Astrocyte of the spinal cord (primary cell): ENCODE measurements around the gene RNF17.
"Not testable (repeated sequence)": the region's sequence is repeated elsewhere in the genome, so short reads cannot be mapped to it uniquely, and the experiment has no call there.

Source experiments
- DNase-seq: peaks from one replicate; pipeline ENCODE4 v3.0.0; 2011; ENCODE audit warnings: low read depth, low spot score
- H3K4me3 ChIP-seq: 2 replicates; pipeline ENCODE4 v1.5.1; 2011; ENCODE audit warnings: low read depth, mild to moderate bottlenecking, low read length, moderate library complexity
- in situ Hi-C: cut with HindIII; loops from 2 replicates; pipeline ENCODE4 v1.10.0; 2017; ENCODE audit warnings: low sequenced_read_pairs
- TF ChIP-seq, protein P1 (sequence below): IDR thresholded peaks from 2 replicates; pipeline ENCODE4 v1.5.1; 2012; ENCODE audit warnings: low read depth, mild to moderate bottlenecking, low read length, inconsistent platforms

RNF17 gene

DNA sequence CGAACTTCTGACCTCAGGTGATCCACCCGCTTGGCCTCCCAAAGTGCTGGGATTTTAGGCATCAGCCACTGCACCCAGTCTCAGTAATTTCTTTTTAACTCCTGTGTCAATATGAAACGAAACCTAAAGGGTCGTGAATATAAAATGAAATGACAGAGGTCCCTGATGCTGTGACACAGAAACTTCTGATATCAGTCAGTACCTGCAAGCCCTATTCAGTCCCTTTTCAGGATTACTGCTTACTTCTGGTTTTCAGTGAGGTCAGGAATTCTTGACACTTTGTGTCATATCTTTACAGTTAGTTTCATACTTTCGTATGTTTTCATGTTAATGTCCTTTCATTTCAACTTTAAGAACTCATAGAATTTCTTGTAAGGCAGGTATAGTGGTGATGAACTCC lies 58.7 kb downstream of the RNF17 start:
- DNase-seq, result no peak
- in situ Hi-C loops, result no loop called here
- TF ChIP-seq, protein P1, sequence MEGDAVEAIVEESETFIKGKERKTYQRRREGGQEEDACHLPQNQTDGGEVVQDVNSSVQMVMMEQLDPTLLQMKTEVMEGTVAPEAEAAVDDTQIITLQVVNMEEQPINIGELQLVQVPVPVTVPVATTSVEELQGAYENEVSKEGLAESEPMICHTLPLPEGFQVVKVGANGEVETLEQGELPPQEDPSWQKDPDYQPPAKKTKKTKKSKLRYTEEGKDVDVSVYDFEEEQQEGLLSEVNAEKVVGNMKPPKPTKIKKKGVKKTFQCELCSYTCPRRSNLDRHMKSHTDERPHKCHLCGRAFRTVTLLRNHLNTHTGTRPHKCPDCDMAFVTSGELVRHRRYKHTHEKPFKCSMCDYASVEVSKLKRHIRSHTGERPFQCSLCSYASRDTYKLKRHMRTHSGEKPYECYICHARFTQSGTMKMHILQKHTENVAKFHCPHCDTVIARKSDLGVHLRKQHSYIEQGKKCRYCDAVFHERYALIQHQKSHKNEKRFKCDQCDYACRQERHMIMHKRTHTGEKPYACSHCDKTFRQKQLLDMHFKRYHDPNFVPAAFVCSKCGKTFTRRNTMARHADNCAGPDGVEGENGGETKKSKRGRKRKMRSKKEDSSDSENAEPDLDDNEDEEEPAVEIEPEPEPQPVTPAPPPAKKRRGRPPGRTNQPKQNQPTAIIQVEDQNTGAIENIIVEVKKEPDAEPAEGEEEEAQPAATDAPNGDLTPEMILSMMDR, result no peak
- no peak overlapping the region for H3K4me3 ChIP-seq

DNA sequence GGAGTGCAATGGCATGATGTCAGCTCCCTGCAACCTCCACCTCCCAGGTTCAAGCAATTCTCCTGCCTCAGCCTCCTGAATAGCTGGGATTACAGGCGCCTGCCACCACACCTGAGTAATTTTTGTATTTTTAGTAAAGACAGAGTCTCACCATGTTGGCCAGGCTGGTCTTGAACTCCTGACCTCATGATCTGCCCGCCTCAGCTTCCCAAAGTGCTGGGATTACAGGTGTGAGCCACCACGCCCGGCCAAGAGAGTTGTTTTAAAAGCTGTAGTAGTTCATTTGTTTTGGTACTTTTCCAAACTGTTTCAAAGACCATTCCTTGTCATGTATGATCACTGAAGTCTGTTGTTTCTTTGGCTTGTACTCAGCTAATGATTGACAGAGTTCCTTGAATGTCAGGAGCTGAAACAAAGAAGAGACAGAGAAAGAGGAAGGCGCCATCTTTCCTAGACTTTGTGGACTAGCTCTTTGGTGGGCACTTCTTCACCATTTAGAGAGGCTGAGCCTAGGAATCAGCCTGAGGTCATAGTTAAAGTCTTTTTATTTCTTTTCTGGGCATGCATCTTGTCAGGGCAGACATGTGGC lies 59.2 kb downstream of the RNF17 start:
- in situ Hi-C loops, H3K4me3 ChIP-seq, DNase-seq: not testable (repeated sequence)

DNA sequence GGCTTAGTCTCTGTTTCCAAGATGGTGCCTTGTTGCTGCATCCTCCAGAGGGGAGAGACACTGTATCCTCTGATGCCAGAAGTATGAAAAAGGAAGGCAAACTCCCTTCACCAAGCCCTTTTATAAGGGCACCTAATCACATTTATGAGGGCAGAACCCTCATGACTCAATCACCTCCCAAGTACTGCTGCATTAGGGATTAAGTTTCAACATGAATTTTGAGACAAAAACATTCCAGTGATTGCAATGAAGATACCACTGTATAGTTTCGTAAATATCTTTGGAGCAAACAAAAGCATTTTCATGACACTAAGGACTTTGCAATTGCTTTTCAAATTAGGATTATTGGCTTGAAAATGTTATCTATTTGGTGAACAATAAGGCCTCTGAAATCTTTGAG lies 63.8 kb downstream of the RNF17 start:
- no peak for DNase-seq
- in situ Hi-C loops, result no loop called here
- TF ChIP-seq, protein P1, result no peak
- H3K4me3 ChIP-seq, result no peak overlapping the region

DNA sequence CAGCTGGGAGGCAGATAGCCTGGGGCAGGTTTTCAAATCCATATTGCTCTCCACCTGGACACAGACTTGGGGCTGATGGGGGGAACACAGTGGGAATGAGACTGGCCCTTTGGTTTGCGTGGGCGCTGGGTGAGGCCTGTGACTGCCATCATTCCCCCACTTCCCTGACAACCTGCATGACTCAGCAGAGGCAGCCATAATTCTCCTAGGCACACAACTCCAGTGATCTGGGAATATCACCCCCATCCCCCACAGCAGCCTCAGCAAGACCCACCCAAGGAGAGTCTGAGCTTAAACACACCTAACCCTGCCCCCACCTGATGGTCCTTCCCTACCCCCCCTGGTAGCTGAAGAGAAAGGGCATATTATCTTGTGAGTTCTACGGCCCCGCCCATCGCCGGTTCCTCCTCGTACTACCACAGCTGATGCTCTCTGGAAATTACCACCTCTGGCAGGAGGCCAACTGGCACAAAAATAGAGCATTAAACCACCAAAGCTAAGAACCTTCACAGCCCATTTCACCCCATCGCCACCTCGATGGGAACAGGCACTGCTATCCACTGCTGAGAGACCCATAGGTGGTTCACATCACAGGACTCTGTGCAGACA lies 71.0 kb downstream of the RNF17 start:
- no peak overlapping the region for H3K4me3 ChIP-seq
- TF ChIP-seq, protein P1, result no peak
- no peak for DNase-seq
- in situ Hi-C loops, result no loop called here

DNA sequence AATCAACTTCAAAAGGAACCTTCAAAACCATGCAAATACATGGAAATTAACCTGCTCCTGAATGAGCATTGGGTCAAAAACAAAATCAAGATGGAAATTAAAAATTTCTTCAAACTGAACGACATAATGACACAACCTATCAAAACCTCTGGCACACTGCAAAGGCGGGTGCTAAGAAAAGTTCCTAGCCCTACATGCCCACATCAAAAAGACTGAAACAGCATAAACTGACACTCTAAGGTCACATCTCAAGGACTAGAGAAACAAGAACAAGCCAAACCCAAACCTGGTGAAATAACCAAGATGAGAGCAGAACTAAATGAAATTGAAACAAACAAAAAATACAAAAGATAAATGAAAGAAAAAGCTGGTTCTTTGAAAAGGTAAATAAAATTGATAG lies 73.6 kb downstream of the RNF17 start:
- DNase-seq, H3K4me3 ChIP-seq, in situ Hi-C loops: not testable (repeated sequence)

DNA sequence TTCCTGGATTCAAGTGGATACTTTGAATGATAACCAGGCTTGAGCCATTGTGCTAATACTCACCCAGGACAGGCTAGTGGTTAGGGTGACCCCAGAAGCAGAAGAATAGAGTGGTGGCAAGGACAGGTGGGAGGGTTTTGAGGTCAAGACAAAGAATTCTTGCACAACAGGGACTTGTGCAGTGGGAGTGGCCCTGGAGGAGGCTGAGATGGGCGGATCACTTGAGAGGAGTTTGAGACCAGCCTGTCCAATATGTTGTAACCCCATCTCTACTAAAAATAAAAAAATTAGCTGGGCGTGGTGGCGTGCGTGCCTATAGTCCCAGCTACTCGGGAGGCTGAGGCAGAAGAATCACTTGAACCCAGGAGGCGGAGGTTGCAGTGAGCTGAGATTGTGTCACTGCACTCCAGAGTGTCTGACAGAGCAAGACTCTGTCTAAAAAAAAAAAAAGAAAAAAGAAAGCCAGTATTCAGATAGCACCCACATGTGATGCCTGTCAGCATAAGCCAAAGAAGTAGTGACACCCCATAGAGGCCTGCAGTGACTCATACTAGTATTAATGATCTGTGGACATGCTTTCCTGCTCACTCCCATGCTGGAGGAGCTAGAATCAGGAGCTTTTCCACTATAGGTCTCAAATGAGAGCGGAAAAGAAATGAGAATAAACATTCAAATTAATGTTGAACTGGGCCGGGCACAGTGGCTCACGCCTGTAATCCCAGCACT lies 78.7 kb downstream of the RNF17 start:
- DNase-seq, result no peak
- H3K4me3 ChIP-seq, result no peak overlapping the region
- in situ Hi-C loops, result no loop called here
- TF ChIP-seq, protein P1, result no peak

DNA sequence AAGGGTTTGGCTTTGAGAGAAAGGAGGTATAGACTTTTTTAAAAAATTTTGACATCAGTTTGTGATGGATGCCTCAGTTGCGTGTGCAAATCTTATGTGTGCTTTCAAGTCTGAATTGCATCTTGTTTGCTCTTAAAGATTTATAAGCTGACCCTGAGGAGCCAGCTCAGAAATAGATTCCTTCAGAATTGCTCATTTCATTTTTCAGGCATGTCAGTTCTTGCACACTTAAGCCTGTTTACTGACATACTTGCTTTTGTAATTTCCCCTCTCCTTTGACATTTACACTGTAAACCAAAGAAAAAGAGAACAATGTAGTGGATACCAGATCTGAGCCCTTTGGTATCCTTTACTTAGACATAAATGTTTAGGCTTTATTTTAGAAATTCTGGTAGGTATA lies 87.6 kb downstream of the RNF17 start:
- DNase-seq, result no peak
- no peak overlapping the region for H3K4me3 ChIP-seq
- TF ChIP-seq, protein P1, result no peak
- in situ Hi-C loops, result no loop called here
